HFF-Myc (cell line): ENCODE measurements around the gene MBNL1.

Experiments used
- DNase-seq: peaks from one replicate; pipeline ENCODE4 v3.0.0-alpha.2; 2011; ENCODE audit warnings: low read depth; ENCODE audit errors: extremely low read depth
- H3K4me3 ChIP-seq: replicated peaks from 2 replicates; pipeline ENCODE4 v1.5.1; 2011; ENCODE audit warnings: low read depth, mild to moderate bottlenecking, control low read depth, low read length
- CTCF ChIP-seq: IDR thresholded peaks from 2 replicates; pipeline ENCODE4 v1.5.1; 2012; ENCODE audit warnings: mild to moderate bottlenecking, low read depth, low read length, control low read depth; ENCODE audit errors: missing control alignments

MBNL1 gene

GRCh38 chr3:152293347-152294006 lies 24.7 kb downstream of the MBNL1 start:
- no peak for TF ChIP-seq CTCF
- H3K4me3 ChIP-seq = no peak overlapping the region
- DNase-seq = no peak

GRCh38 chr3:152295344-152295743 lies 26.6 kb downstream of the MBNL1 start:
- DNase-seq = no peak
- no peak overlapping the region for H3K4me3 ChIP-seq
- no peak for TF ChIP-seq CTCF

- DNase-seq = no peak
- H3K4me3 ChIP-seq = no peak overlapping the region
- TF ChIP-seq CTCF = no peak
Measured at GRCh38 chr3:152295806-152296205, 27.1 kb downstream of the MBNL1 start.

GRCh38 chr3:152296382-152296781 lies 27.7 kb downstream of the MBNL1 start:
- no peak overlapping the region for H3K4me3 ChIP-seq
- TF ChIP-seq CTCF = no peak
- no peak for DNase-seq

GRCh38 chr3:152296971-152297370 lies 28.2 kb downstream of the MBNL1 start:
- TF ChIP-seq CTCF = no peak
- DNase-seq = no peak
- H3K4me3 ChIP-seq = no peak overlapping the region

- H3K4me3 ChIP-seq = peak overlapping the region; percentile 35
- peak; percentile 96 for DNase-seq
- no peak for TF ChIP-seq CTCF
Measured at GRCh38 chr3:152298393-152299248, 29.9 kb downstream of the MBNL1 start.
